GM19239 (cell line): ENCODE data around the gene BAAT.
"Not testable (repeated sequence)": the region's sequence is repeated elsewhere in the genome, so short reads cannot be mapped to it uniquely, and the experiment has no call there.

Experiments used
- DNase-seq: peaks from one replicate; pipeline ENCODE4 v3.0.0; 2011; ENCODE audit warnings: low spot score; ENCODE audit not compliant: insufficient read length
- FAIRE-seq: peaks from 2 replicates; lab custom pipeline; 2011; peaks lifted over from hg19 to GRCh38; lab: Jason Lieb, UNC

BAAT gene

DNA sequence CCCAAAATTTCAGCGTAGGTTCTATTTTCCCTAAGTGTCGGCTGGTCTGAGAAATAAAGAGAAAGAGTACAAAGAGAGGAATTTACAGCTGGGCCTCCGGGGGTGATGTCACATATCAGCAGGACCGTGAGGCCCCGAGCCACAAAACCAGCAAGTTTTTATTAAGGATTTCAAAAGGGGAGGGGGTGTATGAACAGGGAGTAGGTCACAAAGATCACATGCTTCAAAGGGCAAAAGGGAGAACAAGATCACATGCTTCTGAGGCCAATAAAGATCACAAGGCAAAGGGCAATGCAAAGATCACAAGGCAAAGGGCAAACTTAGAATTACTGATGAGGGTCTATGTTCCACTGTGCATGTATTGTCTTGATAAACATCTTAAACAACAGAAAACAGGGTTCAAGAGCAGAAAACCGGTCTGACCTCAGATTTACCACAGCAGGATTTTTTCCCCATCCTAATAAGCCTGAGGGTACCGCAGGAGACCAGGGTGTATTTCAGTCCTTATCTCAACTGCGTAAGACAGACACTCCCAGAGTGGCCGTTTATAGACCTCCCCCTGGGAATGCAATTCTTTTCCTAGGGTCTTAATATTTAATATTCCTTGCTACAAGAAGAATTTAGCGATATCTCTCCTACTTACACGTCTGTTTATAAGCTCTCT is at the start of gene BAAT:
TSS of gene BAAT (minus strand) at position 134 of the 664 bp plus-strand sequence. CDS start 13,602 bp downstream, outside the sequence.
- not testable (repeated sequence) for FAIRE-seq

DNA sequence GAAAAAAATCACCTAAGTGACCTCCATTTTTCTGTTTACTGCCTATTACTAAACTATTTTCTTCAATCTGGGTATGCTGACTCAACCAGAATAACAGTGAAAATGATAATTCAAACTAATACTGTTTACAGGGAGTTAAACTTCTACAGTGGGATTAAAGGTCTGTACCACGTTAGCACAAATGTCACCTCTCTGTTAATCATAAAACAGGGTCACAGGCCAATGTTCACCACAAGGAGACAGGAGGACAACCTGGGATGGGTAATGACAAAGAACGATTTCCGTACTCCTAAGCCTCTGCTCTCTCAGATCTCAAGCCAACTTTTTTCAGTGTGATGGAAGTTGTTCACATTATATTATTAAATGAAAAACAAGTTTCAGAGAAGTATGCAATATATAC is 48.4 kb upstream of the BAAT start:
- DNase-seq (no peak), FAIRE-seq (no peak)

More for the DNA sequence above, at the start of gene BAAT:
- not testable (repeated sequence) for DNase-seq

DNA sequence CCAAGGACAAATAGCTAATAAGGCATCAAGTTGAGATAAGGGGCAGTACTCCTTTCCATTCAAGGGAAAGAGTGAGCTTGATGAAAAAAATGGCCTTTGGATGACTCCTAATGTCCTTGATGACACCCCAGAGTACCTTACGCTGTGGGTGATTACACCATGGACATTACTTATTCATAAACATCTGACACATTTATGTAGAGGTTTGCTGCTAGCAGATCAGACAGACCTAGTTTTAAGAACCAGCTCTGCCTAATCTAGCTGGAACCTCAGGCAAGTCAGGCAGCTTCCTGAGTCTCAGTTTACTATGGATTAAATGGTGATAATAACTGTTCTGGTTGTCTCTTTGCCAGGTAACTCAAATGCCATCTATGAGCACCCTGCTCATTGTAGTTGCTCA is 47.9 kb upstream of the BAAT start:
- FAIRE-seq: no peak
- DNase-seq: no peak

DNA sequence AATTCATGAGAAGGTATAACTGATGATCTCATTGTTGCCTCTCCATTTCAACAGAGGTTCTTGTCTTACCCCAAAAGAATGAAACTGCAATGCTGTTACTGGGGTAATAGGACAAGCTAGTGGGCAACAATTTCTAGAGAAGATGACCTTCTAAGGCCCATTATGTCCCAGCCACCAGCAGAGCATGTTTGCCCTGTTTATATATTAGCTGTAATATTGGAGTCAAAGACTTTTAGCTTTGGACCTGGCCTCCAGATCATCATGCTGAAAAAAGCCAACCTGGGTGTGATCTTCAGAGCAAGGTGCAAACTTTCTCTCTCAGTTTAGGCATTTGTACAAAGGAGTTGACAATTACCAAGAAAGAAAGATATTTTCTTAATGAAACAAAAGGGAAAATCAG is 47.4 kb upstream of the BAAT start:
- no peak for FAIRE-seq
- no peak for DNase-seq

DNA sequence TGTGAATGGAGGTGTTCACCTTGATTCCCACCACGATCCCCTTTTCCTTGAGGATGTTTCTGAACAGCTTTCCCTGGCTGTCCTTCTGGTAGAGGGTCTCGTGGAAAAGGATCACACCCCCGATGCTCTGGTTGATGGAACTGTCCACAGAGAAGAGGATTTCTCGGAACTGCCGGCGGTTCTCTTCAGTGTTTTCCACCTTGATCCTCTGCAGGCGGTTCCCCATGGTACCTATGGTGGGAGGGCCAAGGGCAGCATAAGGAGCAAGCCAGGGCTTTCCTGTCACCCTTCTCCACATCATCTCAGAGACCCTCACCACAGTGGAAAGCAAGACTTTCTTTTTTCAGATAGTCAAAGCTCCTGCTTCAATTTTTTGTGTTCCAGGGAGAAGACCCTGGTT is 44.9 kb upstream of the BAAT start:
- DNase-seq (no peak), FAIRE-seq (no peak)

DNA sequence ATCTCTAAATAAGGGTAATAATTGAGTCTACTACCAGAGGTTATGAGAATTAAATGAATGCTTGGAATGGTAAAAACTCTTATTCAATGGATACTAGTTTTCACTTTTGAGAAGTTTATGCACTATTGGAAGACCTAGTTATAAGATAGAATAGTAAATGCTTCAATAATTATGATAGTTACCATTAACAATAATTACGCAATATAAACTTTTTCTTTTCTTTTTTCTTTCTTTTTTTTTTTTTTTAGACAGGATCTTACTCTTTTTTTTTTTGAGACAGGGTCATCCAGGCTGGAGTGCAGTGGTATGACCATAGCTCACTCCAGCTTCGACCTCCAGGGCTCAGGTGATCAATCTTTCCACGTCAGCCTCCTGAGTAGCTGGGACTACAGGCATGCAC is 44.1 kb upstream of the BAAT start:
- FAIRE-seq: no peak
- DNase-seq: no peak

DNA sequence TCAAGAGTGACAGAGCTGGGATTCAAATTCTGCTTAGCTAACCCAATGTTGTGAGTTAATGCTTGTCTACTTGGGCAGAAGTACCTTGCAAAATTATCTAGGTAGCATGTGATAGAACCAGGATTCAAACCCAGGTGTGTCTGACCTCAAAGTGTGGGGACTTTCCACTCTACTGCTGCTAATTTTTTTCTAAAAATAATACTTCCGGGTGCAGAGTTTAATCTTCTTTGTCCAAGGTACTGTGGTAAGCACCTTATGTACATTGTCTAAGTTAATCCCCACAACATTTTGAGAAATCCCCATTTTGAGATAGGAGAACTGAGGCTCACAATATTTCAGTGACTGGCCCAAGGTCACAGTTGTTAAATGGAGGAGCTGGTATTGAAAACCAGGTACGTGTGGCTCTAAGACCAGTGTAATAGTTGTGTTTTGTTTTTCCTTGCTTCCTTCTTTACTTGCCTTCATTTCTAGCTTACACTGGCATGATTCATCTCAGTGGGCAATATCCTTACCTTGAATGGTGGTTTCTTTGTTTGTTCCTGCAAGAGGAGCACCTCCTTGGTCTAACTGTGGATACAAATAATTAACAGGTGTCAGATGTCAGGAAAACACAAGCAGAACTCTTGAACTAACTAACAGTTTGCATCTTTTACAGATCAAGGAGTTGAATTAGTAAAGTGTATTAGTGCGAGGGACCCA is 43.3 kb upstream of the BAAT start:
- no peak for DNase-seq
- no peak for FAIRE-seq

DNA sequence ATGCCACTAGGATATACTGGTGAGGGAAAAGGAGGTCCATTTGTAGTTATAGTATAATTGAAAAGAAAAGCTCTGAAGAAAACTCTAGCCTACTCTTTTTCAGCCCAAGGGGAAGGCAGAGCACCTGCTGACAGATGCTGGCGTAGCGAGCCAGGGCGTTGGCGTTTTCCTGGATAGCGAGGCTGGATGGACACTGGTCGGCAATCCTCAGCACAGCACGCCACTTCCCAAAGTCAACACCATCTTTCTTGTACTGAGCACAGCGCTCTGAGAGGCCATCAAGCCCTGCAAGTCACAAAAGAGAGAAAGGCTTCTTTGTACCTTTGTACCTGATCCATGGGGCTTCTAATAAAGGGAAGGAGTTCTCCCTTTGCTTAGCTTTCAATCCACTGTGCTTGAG is 42.6 kb upstream of the BAAT start:
- DNase-seq (no peak), FAIRE-seq (no peak)

DNA sequence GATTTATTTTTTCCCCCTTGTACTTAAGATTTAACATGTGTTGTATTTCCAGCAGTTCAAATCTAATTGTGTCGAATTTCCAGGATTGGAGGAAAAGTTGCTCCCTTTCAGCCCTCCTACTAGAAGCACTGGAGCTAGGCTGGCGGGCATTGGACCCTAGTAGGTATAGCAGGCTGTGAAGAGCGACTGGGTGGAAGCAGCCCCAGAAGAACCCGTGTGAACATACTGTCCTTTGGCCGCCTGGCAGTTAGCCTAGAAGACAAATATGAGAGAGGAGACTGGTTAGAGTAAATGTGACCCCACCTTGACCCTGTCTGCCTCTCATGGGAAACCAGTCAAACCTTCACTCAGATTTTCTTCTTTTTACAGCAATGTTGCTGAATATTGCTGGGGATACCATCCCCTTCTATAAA is 36.9 kb upstream of the BAAT start:
- FAIRE-seq (no peak), DNase-seq (no peak)

DNA sequence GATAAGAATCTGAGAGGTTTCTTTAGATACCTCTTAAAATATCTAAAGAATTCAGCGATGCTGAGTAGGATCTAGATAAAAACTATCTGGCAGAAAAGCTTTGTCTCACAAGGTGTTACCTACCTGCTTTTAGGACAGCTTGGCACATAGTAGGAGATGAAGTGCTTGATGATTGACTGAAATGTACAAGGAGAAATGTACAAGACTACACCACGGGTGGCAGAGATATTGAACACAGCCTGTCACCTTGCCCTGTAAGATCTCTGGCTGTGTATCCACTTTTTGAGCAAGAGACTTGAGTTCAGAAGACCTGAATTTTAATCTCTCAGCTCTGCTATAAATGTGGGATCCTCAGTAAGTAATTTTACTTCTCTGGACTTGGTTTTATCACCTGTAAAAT is 35.1 kb upstream of the BAAT start:
- FAIRE-seq: no peak

DNA sequence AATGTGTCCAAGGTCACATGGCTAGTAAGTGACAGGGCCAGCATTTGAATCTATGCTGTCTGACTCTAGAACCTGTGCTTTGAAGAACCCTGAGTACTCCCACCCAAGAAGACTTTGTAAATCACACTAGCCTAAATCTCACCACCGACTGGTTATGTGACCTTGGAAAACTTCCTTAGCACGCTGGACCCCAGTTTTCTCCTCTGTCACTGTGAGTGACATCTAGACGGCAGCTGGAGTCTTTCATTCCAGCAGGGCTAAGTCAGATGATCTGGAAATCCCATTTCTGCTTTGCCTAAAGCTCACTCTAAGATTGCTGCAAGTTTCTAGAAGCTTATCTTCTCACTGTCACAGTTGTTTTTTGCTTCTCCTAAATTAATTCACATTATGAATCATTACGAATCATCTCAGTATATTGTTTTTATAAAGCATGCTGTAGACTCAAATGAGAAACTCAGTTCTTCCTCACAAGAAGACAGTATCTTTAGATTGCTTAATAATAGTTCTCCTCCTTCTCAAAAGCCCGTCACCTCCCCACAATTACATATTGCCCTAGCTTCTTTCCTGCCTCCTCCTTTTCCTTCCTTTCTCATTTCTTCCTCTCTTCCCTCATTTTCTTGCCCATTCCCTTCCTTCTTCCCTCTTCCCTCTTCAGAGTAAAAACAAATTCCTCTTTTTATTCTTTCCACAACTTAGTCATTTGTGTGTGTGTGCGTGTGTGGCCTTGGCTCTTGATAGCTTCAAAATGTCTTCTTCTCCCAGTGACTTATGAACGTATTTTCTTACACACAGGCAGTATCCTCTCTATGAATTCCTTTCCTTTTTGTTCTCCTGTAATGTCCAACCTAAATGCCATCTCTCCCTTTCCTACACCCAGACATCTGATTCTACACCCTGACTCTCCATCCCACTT is 34.0 kb upstream of the BAAT start:
- DNase-seq (no peak), FAIRE-seq (no peak)

More for the DNA sequence above, 35.1 kb upstream of the BAAT start:
- DNase-seq: no peak

DNA sequence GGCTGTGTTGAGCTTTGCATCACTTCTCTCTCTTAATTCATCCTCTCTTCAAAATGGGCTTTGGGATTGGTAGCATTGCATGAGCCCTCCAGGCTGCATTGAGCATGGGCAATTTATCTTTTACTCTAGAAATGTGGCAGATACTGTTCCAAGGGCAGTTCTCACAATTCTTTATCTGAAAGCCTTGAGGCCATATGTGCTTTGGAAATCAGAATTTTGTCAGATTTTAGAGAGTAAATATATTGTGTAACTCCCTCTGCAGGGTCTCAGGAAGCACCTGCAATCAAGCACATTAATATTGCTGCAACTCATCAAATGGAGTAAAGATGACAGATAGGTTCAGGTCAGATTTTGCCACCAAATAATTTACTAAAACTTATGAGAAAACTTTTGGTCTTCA is 33.2 kb upstream of the BAAT start:
- no peak for FAIRE-seq

DNA sequence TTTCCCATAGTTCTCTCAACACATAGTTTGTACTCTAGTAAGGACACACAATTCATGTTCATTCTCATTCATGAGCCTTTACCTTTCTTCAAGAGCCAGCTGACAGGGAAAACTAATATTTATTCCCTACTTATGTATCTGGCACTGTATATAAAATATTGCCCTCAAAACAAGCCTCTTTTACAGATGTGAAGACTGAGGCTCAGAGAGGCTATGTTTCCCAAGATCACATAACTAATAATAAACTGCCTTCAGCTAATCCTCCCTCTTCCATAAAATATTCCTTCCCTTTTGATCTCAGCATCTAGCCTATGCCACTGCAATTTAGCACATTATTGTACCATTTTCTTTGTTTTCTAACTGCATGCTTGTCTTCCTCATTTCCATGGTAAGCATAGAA is 32.6 kb upstream of the BAAT start:
- DNase-seq: no peak
- FAIRE-seq: no peak

More for the DNA sequence above, 33.2 kb upstream of the BAAT start:
- DNase-seq: no peak

DNA sequence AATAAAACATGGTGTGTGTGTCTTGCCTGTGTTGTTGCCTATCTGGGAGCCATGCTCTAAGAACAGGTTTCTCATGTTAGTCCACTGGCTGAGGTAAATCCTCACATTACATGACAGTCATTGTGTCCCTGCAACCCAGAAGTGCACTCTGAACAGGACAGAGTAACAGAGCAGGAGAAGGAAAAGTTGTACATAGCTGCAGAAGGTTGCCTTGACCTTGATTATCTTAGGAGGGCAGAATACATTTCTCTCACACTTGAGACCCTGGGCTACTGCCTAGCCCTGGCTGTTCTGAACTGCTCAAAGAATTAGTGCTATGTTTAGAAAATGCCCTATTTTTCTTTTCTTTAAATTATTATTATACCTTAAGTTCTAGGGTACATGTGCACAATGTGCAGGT is 30.8 kb upstream of the BAAT start:
- no peak for FAIRE-seq
- DNase-seq: no peak

DNA sequence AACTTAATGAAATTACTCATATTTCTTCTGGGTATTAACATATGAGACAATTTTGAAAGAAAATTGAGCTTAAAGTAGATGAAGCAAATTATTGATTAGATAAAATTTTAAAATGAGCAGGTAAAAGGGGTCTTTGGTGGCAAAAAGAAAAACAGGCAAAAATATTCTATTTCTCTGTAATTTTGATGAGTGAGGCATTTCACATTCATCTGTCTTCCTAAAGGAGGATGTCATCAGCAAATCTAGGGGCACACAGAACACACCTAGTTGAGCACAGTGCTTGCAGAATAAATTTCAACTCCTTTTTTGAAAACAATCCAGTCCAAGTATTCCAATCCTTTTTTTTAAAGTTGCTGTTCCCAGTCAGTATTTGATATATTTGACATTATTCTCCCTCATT is 30.0 kb upstream of the BAAT start:
- FAIRE-seq (no peak), DNase-seq (no peak)

DNA sequence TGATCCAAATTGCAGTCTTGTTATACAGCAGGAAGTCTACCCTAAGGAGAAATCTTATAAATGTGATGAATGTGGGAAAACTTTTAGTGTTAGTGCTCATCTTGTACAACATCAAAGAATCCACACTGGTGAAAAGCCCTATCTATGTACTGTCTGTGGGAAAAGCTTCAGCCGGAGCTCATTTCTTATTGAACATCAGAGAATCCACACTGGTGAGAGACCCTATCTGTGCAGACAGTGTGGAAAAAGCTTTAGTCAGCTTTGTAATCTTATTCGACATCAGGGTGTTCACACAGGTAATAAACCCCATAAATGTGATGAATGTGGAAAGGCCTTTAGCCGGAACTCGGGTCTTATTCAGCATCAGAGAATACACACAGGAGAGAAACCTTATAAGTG is 24.3 kb upstream of the BAAT start:
- DNase-seq: no peak

DNA sequence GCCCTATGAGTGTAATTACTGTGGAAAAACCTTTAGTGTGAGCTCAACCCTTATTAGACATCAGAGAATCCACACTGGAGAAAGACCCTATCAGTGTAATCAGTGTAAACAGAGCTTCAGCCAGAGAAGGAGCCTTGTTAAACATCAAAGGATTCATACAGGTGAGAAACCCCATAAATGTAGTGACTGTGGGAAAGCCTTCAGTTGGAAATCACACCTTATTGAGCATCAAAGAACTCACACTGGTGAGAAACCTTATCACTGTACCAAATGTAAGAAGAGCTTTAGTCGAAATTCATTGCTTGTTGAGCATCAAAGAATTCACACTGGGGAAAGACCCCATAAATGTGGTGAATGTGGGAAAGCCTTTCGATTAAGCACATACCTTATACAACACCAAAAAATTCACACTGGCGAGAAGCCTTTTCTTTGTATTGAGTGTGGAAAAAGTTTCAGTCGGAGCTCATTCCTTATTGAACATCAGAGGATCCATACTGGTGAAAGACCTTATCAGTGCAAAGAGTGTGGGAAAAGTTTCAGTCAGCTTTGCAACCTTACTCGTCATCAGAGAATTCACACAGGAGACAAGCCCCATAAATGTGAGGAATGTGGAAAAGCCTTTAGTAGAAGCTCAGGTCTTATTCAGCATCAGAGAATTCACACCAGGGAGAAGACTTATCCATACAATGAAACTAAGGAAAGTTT is 23.7 kb upstream of the BAAT start:
- FAIRE-seq: no peak
- DNase-seq: no peak

More for the DNA sequence above, 24.3 kb upstream of the BAAT start:
- no peak for FAIRE-seq

DNA sequence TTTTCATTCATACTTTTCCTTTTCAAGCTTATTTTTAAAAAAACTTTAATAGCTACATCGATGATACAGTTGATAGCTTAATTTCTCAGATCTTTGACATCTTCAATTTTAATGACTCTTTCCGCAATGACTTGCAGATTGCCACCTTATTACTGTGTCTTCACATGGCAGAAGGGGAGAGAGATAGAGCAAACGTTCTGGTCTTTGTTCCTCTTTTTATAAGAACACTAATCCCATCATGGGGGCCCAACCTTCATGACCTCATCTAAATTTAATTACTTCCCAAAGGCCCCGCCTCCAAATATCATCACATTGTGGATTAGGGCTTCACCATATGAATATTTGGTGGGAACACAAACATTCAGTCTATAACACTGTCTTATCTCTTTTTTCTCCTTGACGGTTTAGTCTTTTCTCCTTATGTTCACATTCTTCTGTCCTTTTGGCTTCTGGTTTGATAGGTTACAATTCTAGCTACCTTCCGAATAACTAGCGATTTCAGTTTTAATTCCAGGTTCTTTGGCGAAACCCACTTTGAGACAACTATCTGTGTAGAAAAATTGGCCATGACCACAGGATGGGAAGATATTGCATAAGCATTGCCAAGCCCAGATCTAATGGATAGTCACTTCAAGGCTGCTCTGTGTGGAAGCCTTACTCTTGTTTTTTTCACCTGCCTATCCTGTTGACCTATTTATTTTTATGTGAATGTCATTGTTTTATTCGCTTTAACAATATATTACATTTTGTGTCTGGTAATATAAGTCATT is 18.9 kb upstream of the BAAT start:
- no peak for FAIRE-seq
- no peak for DNase-seq

DNA sequence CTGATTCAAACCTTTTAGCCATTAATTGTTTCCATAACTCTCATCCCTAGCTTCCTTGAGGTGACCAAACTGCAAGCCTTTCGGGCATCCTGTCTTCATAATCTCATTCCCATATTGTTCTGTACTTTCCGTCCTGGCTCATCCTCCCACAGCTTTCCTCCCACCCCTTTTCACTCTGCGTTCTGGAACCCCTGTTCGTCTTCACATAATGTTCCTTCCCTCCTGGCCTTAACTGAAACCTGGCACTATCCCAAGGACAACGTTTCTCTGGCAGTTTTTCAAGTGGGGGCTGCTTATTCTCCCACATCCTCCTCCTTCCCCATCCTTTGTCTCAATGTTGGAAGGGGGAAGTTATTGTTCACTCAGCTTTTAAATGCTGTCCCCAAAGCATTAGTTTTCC is 15.3 kb upstream of the BAAT start:
- FAIRE-seq (no peak), DNase-seq (no peak)

DNA sequence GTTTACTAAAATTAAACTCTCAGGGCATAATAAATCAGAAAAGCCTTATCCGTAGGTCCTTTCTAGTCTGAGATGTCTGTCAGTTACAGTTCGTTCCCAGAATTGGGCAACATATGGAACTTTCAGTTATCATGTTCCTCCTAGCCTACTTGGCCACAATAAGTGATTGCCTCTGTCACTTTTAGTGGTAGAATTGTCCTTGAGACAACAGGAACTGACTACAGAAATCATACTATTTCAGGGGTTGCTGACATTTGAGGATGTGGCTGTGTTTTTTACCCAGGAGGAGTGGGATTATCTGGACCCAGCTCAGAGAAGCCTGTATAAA is 14.8 kb upstream of the BAAT start:
- FAIRE-seq (no peak), DNase-seq (no peak)
